Fibroblast of the aortic adventitia (primary cell): ENCODE measurements around the gene ZNF200. TPM values are rescaled to one million over a fixed set of nuclear protein-coding genes. Genes with fewer than 3 reads are reported as not detected.

Source experiments
- DNase-seq: peaks from one replicate; pipeline ENCODE4 v3.0.0-alpha.2; 2010; ENCODE audit warnings: low read depth
- H3K4me3 ChIP-seq: 2 replicates; pipeline ENCODE4 v1.5.1; 2011; ENCODE audit warnings: low read depth, mild to moderate bottlenecking, control low read depth, low read length, moderate library complexity
- total RNA-seq: library from RNA; depleted of rRNA; stranded (reverse); fragments of >200 nt; gene quantifications from 2 replicates; pipeline ENCODE4 v1.2.3, GENCODE V29; 2012; ENCODE audit warnings: low replicate concordance
- TF ChIP-seq, protein P1 (sequence below): IDR thresholded peaks from 2 replicates; pipeline ENCODE4 v1.5.1; 2011; ENCODE audit warnings: mild to moderate bottlenecking, low read length, control low read depth, inconsistent platforms; ENCODE audit not compliant: insufficient read depth

Gene ZNF200
- total RNA-seq, 1 donor: 9.7 TPM

DNA sequence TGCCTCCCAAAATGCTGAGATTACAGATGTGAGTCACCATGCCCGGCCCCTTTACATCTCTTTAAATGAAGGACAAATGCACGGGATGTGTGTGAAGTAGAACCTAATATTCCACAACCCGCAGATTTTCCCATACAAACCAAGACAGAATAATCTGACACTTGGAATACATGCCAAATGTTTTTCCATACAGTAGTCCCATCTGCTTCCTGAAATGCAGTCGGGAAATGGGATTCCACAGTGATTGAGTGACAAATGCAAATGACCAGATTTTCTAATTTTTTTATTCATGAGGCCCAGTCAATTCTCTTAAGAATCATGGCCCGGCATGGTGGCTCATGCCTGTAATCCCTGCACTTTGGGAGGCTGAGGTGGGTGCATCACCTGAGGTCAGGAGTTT, 6.8 kb upstream of the ZNF200 start:
- H3K4me3 ChIP-seq: no peak overlapping the region
- TF ChIP-seq, protein P1, sequence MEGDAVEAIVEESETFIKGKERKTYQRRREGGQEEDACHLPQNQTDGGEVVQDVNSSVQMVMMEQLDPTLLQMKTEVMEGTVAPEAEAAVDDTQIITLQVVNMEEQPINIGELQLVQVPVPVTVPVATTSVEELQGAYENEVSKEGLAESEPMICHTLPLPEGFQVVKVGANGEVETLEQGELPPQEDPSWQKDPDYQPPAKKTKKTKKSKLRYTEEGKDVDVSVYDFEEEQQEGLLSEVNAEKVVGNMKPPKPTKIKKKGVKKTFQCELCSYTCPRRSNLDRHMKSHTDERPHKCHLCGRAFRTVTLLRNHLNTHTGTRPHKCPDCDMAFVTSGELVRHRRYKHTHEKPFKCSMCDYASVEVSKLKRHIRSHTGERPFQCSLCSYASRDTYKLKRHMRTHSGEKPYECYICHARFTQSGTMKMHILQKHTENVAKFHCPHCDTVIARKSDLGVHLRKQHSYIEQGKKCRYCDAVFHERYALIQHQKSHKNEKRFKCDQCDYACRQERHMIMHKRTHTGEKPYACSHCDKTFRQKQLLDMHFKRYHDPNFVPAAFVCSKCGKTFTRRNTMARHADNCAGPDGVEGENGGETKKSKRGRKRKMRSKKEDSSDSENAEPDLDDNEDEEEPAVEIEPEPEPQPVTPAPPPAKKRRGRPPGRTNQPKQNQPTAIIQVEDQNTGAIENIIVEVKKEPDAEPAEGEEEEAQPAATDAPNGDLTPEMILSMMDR: no peak
- DNase-seq: no peak

DNA sequence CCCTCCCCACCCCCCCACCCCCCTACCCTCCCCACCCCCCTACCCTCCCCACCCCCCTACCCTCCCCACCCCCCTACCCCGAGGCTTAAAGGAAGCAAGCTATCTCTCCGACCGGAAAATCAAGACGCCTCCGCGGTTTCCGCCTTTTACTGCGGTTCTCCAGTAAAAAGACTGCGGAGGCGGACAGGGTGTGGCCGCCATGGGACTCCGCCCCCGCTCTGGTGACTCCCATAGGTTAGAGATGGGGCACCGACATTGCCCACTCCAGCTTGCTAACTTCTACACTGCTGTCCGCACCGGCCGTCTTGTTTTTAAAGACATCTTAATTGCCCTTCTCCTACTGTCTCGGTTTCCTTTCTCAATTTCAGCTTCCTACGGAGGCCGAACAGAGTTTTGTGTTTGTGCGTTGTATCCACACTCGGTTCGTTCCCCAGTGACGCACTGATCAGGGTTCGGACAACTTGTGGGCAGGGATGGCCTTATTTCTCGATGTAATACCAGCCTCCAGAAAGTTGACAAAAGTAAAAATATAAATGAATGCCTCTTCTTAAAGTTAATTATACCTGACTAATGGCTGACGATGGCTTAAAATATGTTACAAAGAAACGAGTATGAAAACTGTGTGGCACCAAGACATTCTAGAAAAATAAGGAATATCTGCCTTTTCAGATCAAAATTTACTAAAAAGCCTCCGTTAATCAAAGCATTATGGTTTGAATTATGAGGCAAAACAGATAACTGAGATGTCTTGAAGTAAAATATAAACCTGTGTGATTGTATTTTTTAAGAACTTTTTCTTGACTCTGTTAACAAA, 1.1 kb upstream of the ZNF200 start:
- no peak overlapping the region for H3K4me3 ChIP-seq
- no peak for DNase-seq
- TF ChIP-seq, protein P1: no peak

DNA sequence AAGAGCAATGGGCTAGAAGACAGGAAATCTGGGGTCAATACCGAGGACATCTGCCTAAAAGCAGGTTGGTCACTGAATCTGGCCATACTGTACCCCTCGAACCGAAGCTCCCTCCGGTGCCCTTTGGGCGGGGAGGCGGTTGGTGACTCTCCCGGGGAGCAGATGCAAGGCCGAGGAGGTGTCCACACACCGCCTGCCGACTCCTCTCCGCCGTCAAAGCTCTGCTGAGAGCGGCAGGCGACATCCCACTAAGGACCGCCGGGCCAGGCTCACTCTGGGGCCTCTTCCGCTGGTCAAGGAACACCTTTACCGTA, 458 bp downstream of the ZNF200 start:
- DNase-seq: no peak
- peak overlapping the region; percentile 98 for H3K4me3 ChIP-seq
- TF ChIP-seq, protein P1: no peak

DNA sequence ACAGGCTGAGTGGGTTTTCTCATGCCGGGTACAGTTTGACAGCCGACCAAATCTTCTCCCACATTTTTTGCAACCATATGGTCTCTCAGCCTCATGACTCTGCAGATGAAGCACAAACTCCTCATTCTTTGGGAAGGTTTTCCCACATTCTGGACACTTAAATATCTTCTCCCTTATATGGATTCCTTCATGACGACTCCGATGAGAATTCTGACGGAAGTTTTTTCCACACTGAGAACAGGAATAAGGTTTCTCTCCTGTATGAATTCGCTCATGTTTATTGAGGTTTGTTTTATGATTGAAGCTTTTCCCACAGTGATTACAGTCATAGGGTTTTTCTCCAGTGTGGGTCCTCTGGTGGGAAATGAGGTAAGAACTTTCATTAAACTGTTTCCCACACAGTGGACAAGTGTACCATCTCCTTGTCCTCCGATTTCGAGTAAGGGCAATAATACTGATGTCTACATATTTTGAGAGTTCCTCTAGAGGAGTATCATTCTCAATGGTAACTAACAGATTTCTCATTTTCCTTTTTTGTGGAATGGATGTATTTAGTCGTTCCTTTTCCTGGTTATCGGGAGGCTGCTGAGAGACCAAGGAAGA, 10.9 kb downstream of the ZNF200 start:
- DNase-seq: peak; percentile 4
- TF ChIP-seq, protein P1: no peak
- H3K4me3 ChIP-seq: no peak overlapping the region

DNA sequence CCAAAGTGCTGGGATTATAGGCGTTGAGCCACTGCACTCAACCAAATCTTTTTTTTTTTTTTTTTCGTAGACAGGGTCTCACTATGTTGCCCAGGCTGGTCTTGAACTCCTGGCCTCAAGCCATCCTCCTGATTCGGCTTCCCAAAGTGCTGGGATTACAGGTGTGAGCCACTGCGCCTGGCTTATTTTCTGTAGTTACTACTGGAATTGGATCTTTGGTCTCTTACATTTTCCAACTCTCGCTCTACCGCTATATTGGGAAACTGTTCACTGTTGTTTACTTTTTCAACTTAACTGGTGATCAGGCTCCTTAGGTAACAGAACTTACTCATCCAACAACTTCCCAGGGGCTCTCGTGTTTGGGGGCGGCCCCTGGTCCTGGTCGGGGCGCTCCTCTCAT, 14.1 kb downstream of the ZNF200 start:
- H3K4me3 ChIP-seq: no peak overlapping the region
- DNase-seq: no peak
- TF ChIP-seq, protein P1: no peak

DNA sequence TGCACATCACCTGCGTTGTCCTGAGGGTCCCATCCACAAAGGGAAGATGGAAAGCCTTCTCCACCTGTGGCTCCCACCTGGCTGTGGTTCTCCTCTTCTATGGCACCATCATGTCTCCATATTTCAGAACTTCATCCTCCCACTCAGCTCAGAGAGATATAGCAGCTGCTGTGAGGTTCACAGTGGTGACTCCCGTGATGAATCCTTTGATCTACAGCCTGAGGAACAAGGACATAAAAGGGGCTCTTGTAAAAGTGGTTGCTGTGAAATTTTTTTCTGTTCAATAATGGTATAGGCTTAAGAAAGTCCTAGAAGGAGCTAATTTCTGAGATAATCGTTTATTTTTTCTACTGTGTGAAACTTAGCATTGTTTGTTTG, 18.7 kb downstream of the ZNF200 start:
- TF ChIP-seq, protein P1: no peak
- no peak for DNase-seq
- H3K4me3 ChIP-seq: no peak overlapping the region
